ENCODE measurements around the gene NDUFA8.

The NDUFA8 gene

GRCh38 chr9:122192261-122192875, 32.8 kb upstream of the NDUFA8 start:
- TF ChIP-seq, protein P1, sequence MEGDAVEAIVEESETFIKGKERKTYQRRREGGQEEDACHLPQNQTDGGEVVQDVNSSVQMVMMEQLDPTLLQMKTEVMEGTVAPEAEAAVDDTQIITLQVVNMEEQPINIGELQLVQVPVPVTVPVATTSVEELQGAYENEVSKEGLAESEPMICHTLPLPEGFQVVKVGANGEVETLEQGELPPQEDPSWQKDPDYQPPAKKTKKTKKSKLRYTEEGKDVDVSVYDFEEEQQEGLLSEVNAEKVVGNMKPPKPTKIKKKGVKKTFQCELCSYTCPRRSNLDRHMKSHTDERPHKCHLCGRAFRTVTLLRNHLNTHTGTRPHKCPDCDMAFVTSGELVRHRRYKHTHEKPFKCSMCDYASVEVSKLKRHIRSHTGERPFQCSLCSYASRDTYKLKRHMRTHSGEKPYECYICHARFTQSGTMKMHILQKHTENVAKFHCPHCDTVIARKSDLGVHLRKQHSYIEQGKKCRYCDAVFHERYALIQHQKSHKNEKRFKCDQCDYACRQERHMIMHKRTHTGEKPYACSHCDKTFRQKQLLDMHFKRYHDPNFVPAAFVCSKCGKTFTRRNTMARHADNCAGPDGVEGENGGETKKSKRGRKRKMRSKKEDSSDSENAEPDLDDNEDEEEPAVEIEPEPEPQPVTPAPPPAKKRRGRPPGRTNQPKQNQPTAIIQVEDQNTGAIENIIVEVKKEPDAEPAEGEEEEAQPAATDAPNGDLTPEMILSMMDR (IDR thresholded peaks at IDR 0.05; ENCODE audit: poor library complexity, severe bottlenecking) = no peak
- H3K4me3 ChIP-seq (ENCODE audit: severe bottlenecking) = no peak overlapping the region
- H3K27ac ChIP-seq (ENCODE audit: poor library complexity, severe bottlenecking) = no peak overlapping the region
- no peaks in the 10 kb centered on the region for H3K4me1 ChIP-seq (ENCODE audit: insufficient read depth, poor library complexity, severe bottlenecking)
- no peaks in the 10 kb centered on the region for H3K9me3 ChIP-seq (ENCODE audit: severe bottlenecking)
- DNase-seq (ENCODE audit: low spot score) (no peak), ATAC-seq (ENCODE audit: low read depth) (no peak)
- H3K27me3 ChIP-seq (ENCODE audit: insufficient read depth, poor library complexity, severe bottlenecking) = no peaks in the 10 kb centered on the region
- no peaks in the 10 kb centered on the region for H3K36me3 ChIP-seq (ENCODE audit: low read depth)

DNA sequence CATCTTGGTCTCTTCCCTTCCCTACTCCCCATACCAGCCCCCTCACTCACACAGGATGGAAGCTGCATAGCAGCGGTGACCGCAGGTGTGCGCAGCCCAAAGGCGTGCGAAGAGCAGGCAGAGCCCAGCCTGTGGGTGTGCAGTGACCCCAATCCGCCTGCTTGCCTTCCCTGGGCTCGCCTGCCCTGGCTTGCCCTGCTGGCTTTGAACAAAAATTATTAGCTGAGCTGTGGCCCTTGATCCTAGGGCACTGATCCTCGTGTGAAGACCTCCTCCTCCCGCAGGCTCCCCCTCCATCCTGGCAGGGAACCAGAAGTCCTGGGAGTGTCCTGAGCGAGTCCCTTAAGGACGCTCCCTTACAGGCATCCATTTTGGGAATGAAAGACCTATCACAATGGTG, 32.0 kb upstream of the NDUFA8 start:
- Histone ChIP-seq H3K27ac (ENCODE audit: poor library complexity, severe bottlenecking) (no peak overlapping the region), H3K4me3 (ENCODE audit: severe bottlenecking) (no peak overlapping the region), H3K4me1 (ENCODE audit: insufficient read depth, poor library complexity, severe bottlenecking) (no peaks in the 10 kb centered on the region), H3K36me3 (ENCODE audit: low read depth) (no peaks in the 10 kb centered on the region), H3K9me3 (ENCODE audit: severe bottlenecking) (no peaks in the 10 kb centered on the region), H3K27me3 (ENCODE audit: insufficient read depth, poor library complexity, severe bottlenecking) (no peaks in the 10 kb centered on the region)
- DNase-seq (ENCODE audit: low spot score) (no peak), ATAC-seq (ENCODE audit: low read depth) (peak; percentile 30; the same call in 1 of the 3 replicates)
- TF ChIP-seq, protein P1 (IDR thresholded peaks at IDR 0.05; ENCODE audit: poor library complexity, severe bottlenecking) = no peak

GRCh38 chr9:122190597-122191381, 31.2 kb upstream of the NDUFA8 start:
- TF ChIP-seq, protein P1 (IDR thresholded peaks at IDR 0.05; ENCODE audit: poor library complexity, severe bottlenecking) = no peak
- DNase-seq (ENCODE audit: low spot score) = no peak
- Histone ChIP-seq H3K4me3 (ENCODE audit: severe bottlenecking) (no peak overlapping the region), H3K36me3 (ENCODE audit: low read depth) (no peaks in the 10 kb centered on the region), H3K27ac (ENCODE audit: poor library complexity, severe bottlenecking) (no peak overlapping the region), H3K27me3 (ENCODE audit: insufficient read depth, poor library complexity, severe bottlenecking) (no peaks in the 10 kb centered on the region), H3K4me1 (ENCODE audit: insufficient read depth, poor library complexity, severe bottlenecking) (no peaks in the 10 kb centered on the region), H3K9me3 (ENCODE audit: severe bottlenecking) (no peaks in the 10 kb centered on the region)
- peak; percentile 40; the same call in 2 of the 3 replicates for ATAC-seq (ENCODE audit: low read depth)

GRCh38 chr9:122188369-122188768, 28.8 kb upstream of the NDUFA8 start:
- DNase-seq (ENCODE audit: low spot score) (no peak), ATAC-seq (ENCODE audit: low read depth) (no peak)
- Histone ChIP-seq H3K27ac (ENCODE audit: poor library complexity, severe bottlenecking) (no peak overlapping the region), H3K4me1 (ENCODE audit: insufficient read depth, poor library complexity, severe bottlenecking) (no peaks in the 10 kb centered on the region), H3K9me3 (ENCODE audit: severe bottlenecking) (no peaks in the 10 kb centered on the region), H3K27me3 (ENCODE audit: insufficient read depth, poor library complexity, severe bottlenecking) (no peaks in the 10 kb centered on the region), H3K36me3 (ENCODE audit: low read depth) (no peaks in the 10 kb centered on the region), H3K4me3 (ENCODE audit: severe bottlenecking) (no peak overlapping the region)
- TF ChIP-seq, protein P1 (IDR thresholded peaks at IDR 0.05; ENCODE audit: poor library complexity, severe bottlenecking) = no peak
